Measurements from ENCODE around the gene CNGB1. TPM values are rescaled to one million over a fixed set of nuclear protein-coding genes. Genes with fewer than 3 reads are reported as not detected.

CNGB1 gene
- total and polyA plus RNA-seq, 4 donors, result under 0.01 TPM; not detected in 2

- H3K27ac ChIP-seq (ENCODE audit: low read depth in 1 of 2, low read length in 2 of 2), result peak within 1 kb of the TSS; percentile 87 to 92
- H3K27me3 ChIP-seq (ENCODE audit: control insufficient read depth in 4 of 4, insufficient read depth in 4 of 4, low read length in 3 of 4), result no peaks in the 10 kb centered on the region
- TF ChIP-seq SP1 (IDR thresholded peaks at IDR 0.05) (peak; percentile 59), NR2F2 (IDR thresholded peaks at IDR 0.05) (peak; percentile 43), GABPA (IDR thresholded peaks at IDR 0.05 in 1 of 2, conservative IDR thresholded peaks at IDR 0.05 in 1 of 2) (peak in 1 of 2 donors; percentile 81), FOXA2 (IDR thresholded peaks at IDR 0.05) (no peak), RAD21 (IDR thresholded peaks at IDR 0.05) (peak; percentile 26 to 39), TAF1 (conservative IDR thresholded peaks at IDR 0.05) (no peak), HNF4G (IDR thresholded peaks at IDR 0.05) (no peak), HNF4A (conservative IDR thresholded peaks at IDR 0.05) (peak in 1 of 2 donors; percentile 5), REST (IDR thresholded peaks at IDR 0.05) (peak; percentile 22), JUND (IDR thresholded peaks at IDR 0.05) (no peak), RXRA (IDR thresholded peaks at IDR 0.05) (peak in 1 of 2 donors; percentile 6), MAX (IDR thresholded peaks at IDR 0.05) (no peak), ATF3 (IDR thresholded peaks at IDR 0.05) (no peak), FOXA1 (IDR thresholded peaks at IDR 0.05) (no peak), YY1 (IDR thresholded peaks at IDR 0.05) (peak; percentile 53), ZBTB33 (IDR thresholded peaks at IDR 0.05) (no peak), EGR1 (IDR thresholded peaks at IDR 0.05; ENCODE audit: low read depth in 2 of 2) (no peak), CTCF (IDR thresholded peaks at IDR 0.05; ENCODE audit: low read depth, low read length, missing input control) (peak; percentile 59)
- peak within 1 kb of the TSS; percentile 41 to 75 for H3K9ac ChIP-seq (ENCODE audit: low read depth in 1 of 2, low read length in 2 of 2)
- no peaks in the 10 kb centered on the region for H3K9me3 ChIP-seq (ENCODE audit: control insufficient read depth in 4 of 4, low read length in 3 of 4)
- under 1% methylated on average over 81 of the region's 81 CpGs for WGBS
- peak within 1 kb of the TSS; percentile 60 to 92 (median 82) for H3K4me3 ChIP-seq (ENCODE audit: low read depth in 1 of 3, low read length in 3 of 3)
- H3K36me3 ChIP-seq (ENCODE audit: control insufficient read depth in 4 of 4, insufficient read depth in 3 of 4, low read depth in 1 of 4, low read length in 3 of 4), result peaks cover 4 to 21% (median 11%) of the 10 kb centered on the region in 4 donors
- DNase-seq (ENCODE audit: low spot score), result peak; percentile 91
- peaks cover 13 to 29% (median 17%) of the 10 kb centered on the region in 4 donors for H3K4me1 ChIP-seq (ENCODE audit: control insufficient read depth in 4 of 4, insufficient read depth in 4 of 4, low read length in 3 of 4)
These were observed 30.1 kb upstream of the CNGB1 start, which contains the start of gene USB1 for GRCh38 chr16:58000706-58001676. Gene USB1, plus strand, starts transcription at chr16:58001407. Its CDS starts 77 bp downstream, at chr16:58001484.

All from liver (tissue), 9 donors.